ENCODE results near the gene RASGRF1.
A peak's percentile ranks its signal among the peaks of the same experiment; 100 is the strongest.

The RASGRF1 gene

DNA sequence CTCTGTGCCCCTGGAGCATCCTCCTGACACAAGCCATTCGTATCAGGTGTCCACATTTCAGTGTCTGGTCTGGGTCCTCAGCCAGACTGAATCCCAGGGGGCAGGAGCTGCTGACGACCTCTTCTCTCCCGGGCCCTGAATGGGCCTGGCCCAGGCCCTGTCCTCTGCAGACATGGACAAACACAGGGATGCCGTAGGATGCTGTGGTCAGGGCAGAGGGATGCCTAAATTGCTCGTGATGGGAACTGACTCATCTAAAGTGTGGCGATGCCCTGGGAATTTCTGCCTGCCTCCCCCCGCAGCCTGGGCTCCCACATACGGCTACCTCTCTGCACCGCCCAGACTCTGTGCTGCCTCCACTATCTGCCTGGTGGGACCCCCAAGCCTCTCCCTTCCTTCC lies 87.3 kb downstream of the RASGRF1 start:
- Histone ChIP-seq H3K4me3 (replicated peaks; ENCODE audit: insufficient read depth, low read length) (no peak overlapping the region), H3K27me3 (ENCODE audit: insufficient read depth, poor library complexity, severe bottlenecking) (no peaks in the 10 kb centered on the region), H3K27ac (replicated peaks) (peak overlapping the region; percentile 35)
- no peak for DNase-seq (ENCODE audit: low read depth in 1 of 2, low spot score in 1 of 2)
- TF ChIP-seq, protein P1, sequence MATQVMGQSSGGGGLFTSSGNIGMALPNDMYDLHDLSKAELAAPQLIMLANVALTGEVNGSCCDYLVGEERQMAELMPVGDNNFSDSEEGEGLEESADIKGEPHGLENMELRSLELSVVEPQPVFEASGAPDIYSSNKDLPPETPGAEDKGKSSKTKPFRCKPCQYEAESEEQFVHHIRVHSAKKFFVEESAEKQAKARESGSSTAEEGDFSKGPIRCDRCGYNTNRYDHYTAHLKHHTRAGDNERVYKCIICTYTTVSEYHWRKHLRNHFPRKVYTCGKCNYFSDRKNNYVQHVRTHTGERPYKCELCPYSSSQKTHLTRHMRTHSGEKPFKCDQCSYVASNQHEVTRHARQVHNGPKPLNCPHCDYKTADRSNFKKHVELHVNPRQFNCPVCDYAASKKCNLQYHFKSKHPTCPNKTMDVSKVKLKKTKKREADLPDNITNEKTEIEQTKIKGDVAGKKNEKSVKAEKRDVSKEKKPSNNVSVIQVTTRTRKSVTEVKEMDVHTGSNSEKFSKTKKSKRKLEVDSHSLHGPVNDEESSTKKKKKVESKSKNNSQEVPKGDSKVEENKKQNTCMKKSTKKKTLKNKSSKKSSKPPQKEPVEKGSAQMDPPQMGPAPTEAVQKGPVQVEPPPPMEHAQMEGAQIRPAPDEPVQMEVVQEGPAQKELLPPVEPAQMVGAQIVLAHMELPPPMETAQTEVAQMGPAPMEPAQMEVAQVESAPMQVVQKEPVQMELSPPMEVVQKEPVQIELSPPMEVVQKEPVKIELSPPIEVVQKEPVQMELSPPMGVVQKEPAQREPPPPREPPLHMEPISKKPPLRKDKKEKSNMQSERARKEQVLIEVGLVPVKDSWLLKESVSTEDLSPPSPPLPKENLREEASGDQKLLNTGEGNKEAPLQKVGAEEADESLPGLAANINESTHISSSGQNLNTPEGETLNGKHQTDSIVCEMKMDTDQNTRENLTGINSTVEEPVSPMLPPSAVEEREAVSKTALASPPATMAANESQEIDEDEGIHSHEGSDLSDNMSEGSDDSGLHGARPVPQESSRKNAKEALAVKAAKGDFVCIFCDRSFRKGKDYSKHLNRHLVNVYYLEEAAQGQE (IDR thresholded peaks at IDR 0.05; ENCODE audit: insufficient replicate concordance, low read depth): no peak
- TF ChIP-seq, protein P2, sequence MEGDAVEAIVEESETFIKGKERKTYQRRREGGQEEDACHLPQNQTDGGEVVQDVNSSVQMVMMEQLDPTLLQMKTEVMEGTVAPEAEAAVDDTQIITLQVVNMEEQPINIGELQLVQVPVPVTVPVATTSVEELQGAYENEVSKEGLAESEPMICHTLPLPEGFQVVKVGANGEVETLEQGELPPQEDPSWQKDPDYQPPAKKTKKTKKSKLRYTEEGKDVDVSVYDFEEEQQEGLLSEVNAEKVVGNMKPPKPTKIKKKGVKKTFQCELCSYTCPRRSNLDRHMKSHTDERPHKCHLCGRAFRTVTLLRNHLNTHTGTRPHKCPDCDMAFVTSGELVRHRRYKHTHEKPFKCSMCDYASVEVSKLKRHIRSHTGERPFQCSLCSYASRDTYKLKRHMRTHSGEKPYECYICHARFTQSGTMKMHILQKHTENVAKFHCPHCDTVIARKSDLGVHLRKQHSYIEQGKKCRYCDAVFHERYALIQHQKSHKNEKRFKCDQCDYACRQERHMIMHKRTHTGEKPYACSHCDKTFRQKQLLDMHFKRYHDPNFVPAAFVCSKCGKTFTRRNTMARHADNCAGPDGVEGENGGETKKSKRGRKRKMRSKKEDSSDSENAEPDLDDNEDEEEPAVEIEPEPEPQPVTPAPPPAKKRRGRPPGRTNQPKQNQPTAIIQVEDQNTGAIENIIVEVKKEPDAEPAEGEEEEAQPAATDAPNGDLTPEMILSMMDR (IDR thresholded peaks at IDR 0.05; ENCODE audit: insufficient read depth, low read length): no peak
- no peak for TF ChIP-seq POLR2AphosphoS5 (IDR thresholded peaks at IDR 0.05; ENCODE audit: low read depth)
- TF ChIP-seq SPI1 (IDR thresholded peaks at IDR 0.05; ENCODE audit: borderline replicate concordance, low read depth): no peak
- TF ChIP-seq GABPA (IDR thresholded peaks at IDR 0.05; ENCODE audit: low read depth): no peak

DNA sequence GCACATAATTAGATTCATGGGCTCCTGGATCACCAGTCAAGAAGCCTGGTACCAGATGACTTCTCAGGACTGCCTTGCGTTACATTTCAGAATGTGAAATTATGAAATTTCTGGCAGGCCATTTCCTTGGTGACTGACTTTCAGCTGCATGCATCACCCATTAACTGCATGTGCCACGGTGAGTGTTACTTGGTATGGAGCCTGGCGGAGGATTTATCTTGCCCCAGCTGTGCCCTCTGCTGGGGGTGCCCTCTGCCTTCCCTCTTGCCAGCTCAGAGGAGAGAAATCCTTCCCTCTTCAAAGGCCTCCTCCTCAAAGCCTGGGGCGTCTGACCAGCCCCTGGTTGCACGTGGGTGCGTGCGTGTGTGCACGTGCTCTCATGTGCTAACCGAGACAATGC lies 88.0 kb downstream of the RASGRF1 start:
- Histone ChIP-seq H3K27me3 (ENCODE audit: insufficient read depth, poor library complexity, severe bottlenecking) (no peaks in the 10 kb centered on the region), H3K27ac (replicated peaks) (no peak overlapping the region), H3K4me3 (replicated peaks; ENCODE audit: insufficient read depth, low read length) (no peak overlapping the region)
- peak; percentile 24 to 45 for DNase-seq (ENCODE audit: low read depth in 1 of 2, low spot score in 1 of 2)
- TF ChIP-seq POLR2AphosphoS5 (IDR thresholded peaks at IDR 0.05; ENCODE audit: low read depth) (no peak), SPI1 (IDR thresholded peaks at IDR 0.05; ENCODE audit: borderline replicate concordance, low read depth) (no peak), GABPA (IDR thresholded peaks at IDR 0.05; ENCODE audit: low read depth) (no peak)
- TF ChIP-seq, protein P2 (IDR thresholded peaks at IDR 0.05; ENCODE audit: insufficient read depth, low read length): no peak
- TF ChIP-seq, protein P1 (IDR thresholded peaks at IDR 0.05; ENCODE audit: insufficient replicate concordance, low read depth): no peak

DNA sequence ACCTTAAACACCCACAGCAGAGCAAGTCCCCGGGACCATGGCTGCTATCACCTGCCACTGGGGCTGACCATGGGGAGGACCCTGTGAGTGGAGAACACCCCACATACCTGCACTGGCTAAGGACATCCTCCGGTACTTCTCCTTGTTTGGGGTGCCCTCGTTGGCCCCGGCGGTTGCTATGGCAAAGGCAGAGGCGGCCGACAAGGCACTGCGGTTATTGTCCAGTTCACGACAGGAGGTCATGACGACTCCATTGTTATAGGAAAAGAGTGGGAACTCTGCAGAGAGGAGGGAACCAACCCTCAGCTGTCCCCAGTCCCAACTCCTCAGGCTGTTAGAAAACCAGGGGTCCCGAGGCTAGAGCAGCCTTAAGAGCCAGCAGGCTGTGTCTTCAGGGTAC lies 90.9 kb downstream of the RASGRF1 start:
- no peaks in the 10 kb centered on the region for H3K27me3 ChIP-seq (ENCODE audit: insufficient read depth, poor library complexity, severe bottlenecking)
- TF ChIP-seq, protein P2 (IDR thresholded peaks at IDR 0.05; ENCODE audit: insufficient read depth, low read length): no peak
- TF ChIP-seq GABPA (IDR thresholded peaks at IDR 0.05; ENCODE audit: low read depth): no peak
- TF ChIP-seq, protein P1 (IDR thresholded peaks at IDR 0.05; ENCODE audit: insufficient replicate concordance, low read depth): no peak
- TF ChIP-seq POLR2AphosphoS5 (IDR thresholded peaks at IDR 0.05; ENCODE audit: low read depth): no peak
- no peak for TF ChIP-seq SPI1 (IDR thresholded peaks at IDR 0.05; ENCODE audit: borderline replicate concordance, low read depth)
- no peak overlapping the region for H3K4me3 ChIP-seq (replicated peaks; ENCODE audit: insufficient read depth, low read length)
- no peak overlapping the region for H3K27ac ChIP-seq (replicated peaks)
- no peak for DNase-seq (ENCODE audit: low read depth in 1 of 2, low spot score in 1 of 2)
